ENCODE measurements around the gene SPTB. TPM values are rescaled to one million over a fixed set of nuclear protein-coding genes. Genes with fewer than 3 reads are reported as not detected.
A peak's percentile ranks its signal among the peaks of the same experiment; 100 is the strongest.

SPTB gene
- total RNA-seq, 2 experiments from 2014 or later = 0.03 to 0.08 TPM

- H3K27ac Mint-ChIP-seq = no peak overlapping the region
- Histone ChIP-seq H3K9me3 (ENCODE audit: control insufficient read depth in 1 of 2, insufficient read depth in 1 of 2, low read length in 2 of 2) (no peaks in the 10 kb centered on the region), H3K27me3 (ENCODE audit: control insufficient read depth in 1 of 2, insufficient read depth in 2 of 2, low read length in 2 of 2) (no peaks in the 10 kb centered on the region), H3K4me1 (ENCODE audit: insufficient read depth, low read length) (peaks cover 8% of the 10 kb centered on the region), H3K36me3 (ENCODE audit: insufficient read depth, low read length) (no peaks in the 10 kb centered on the region), H3K4me3 (ENCODE audit: low read length) (no peak overlapping the region), H3K27ac (ENCODE audit: low read depth in 1 of 2, low read length in 2 of 2) (no peak overlapping the region)
- TF ChIP-seq CTCF (IDR thresholded peaks at IDR 0.05) = no peak
- ATAC-seq (ENCODE audit: poor library complexity) (no peak), DNase-seq (peak in 2 of 14 experiments; percentile 29 to 36)
- POLR2A ChIA-PET = no interaction called here
- no peaks in the 10 kb centered on the region for H3K9me3 Mint-ChIP-seq
- peaks cover 5% of the 10 kb centered on the region for H3K4me1 Mint-ChIP-seq (ENCODE audit: low read depth)
- CTCF ChIA-PET = no interaction called here
- no peak overlapping the region for H3K4me3 Mint-ChIP-seq
- intact Hi-C loops (cut with DNase I, micrococcal nuclease) = no loop called here
- H3K27me3 Mint-ChIP-seq = peaks cover 11% of the 10 kb centered on the region
- H3K36me3 Mint-ChIP-seq (ENCODE audit: low read depth) = no peaks in the 10 kb centered on the region
Observed at GRCh38 chr14:64826845-64827244, 52.9 kb downstream of the SPTB start.

- CTCF ChIA-PET = no interaction called here
- Histone ChIP-seq H3K27ac (ENCODE audit: low read depth in 1 of 2, low read length in 2 of 2) (no peak overlapping the region), H3K4me1 (ENCODE audit: insufficient read depth, low read length) (peaks cover 8% of the 10 kb centered on the region), H3K9me3 (ENCODE audit: control insufficient read depth in 1 of 2, insufficient read depth in 1 of 2, low read length in 2 of 2) (no peaks in the 10 kb centered on the region), H3K36me3 (ENCODE audit: insufficient read depth, low read length) (no peaks in the 10 kb centered on the region), H3K27me3 (ENCODE audit: control insufficient read depth in 1 of 2, insufficient read depth in 2 of 2, low read length in 2 of 2) (no peaks in the 10 kb centered on the region), H3K4me3 (ENCODE audit: low read length) (no peak overlapping the region)
- H3K9me3 Mint-ChIP-seq = no peaks in the 10 kb centered on the region
- ATAC-seq (ENCODE audit: poor library complexity) (no peak), DNase-seq (no peak)
- TF ChIP-seq CTCF (IDR thresholded peaks at IDR 0.05) = no peak
- H3K27me3 Mint-ChIP-seq = peaks cover 14% of the 10 kb centered on the region
- no peaks in the 10 kb centered on the region for H3K36me3 Mint-ChIP-seq (ENCODE audit: low read depth)
- POLR2A ChIA-PET = no interaction called here
- H3K4me1 Mint-ChIP-seq (ENCODE audit: low read depth) = peaks cover 5% of the 10 kb centered on the region
- H3K4me3 Mint-ChIP-seq = no peak overlapping the region
- no peak overlapping the region for H3K27ac Mint-ChIP-seq
- intact Hi-C loops (cut with DNase I, micrococcal nuclease) = no loop called here
Observed at GRCh38 chr14:64826333-64826732, 53.4 kb downstream of the SPTB start.

- no peaks in the 10 kb centered on the region for H3K36me3 Mint-ChIP-seq (ENCODE audit: low read depth)
- no peak overlapping the region for H3K27ac ChIP-seq (ENCODE audit: low read depth in 1 of 2, low read length in 2 of 2)
- H3K4me1 ChIP-seq (ENCODE audit: insufficient read depth, low read length) = peaks cover 8% of the 10 kb centered on the region
- TF ChIP-seq CTCF (IDR thresholded peaks at IDR 0.05) = no peak
- H3K27me3 Mint-ChIP-seq = peaks cover 14% of the 10 kb centered on the region
- peaks cover 5% of the 10 kb centered on the region for H3K4me1 Mint-ChIP-seq (ENCODE audit: low read depth)
- ChIA-PET POLR2A (no interaction called here), CTCF (no interaction called here)
- no peaks in the 10 kb centered on the region for H3K9me3 Mint-ChIP-seq
- H3K27ac Mint-ChIP-seq = no peak overlapping the region
- no peak overlapping the region for H3K4me3 ChIP-seq (ENCODE audit: low read length)
- intact Hi-C loops (cut with DNase I, micrococcal nuclease) = no loop called here
- no peaks in the 10 kb centered on the region for H3K36me3 ChIP-seq (ENCODE audit: insufficient read depth, low read length)
- DNase-seq (no peak), ATAC-seq (ENCODE audit: poor library complexity) (no peak)
- H3K4me3 Mint-ChIP-seq = no peak overlapping the region
- no peaks in the 10 kb centered on the region for H3K9me3 ChIP-seq (ENCODE audit: control insufficient read depth in 1 of 2, insufficient read depth in 1 of 2, low read length in 2 of 2)
- H3K27me3 ChIP-seq (ENCODE audit: control insufficient read depth in 1 of 2, insufficient read depth in 2 of 2, low read length in 2 of 2) = no peaks in the 10 kb centered on the region
Observed at GRCh38 chr14:64825509-64825908, 54.2 kb downstream of the SPTB start.

Measured in CD4-positive, alpha-beta T cell (primary cell).